K562 (cell line): ENCODE measurements around the gene TRDMT1. TPM values are rescaled to one million over a fixed set of nuclear protein-coding genes. Genes with fewer than 3 reads are reported as not detected.

Experiments used
- COPS2 ChIP-seq: fragments of 450-650 bp; conservative IDR thresholded peaks from 2 replicates; pipeline ENCODE4 v1.6.1; 2016; ENCODE audit warnings: mild to moderate bottlenecking, moderate library complexity
- HDGF ChIP-seq: fragments of 450-650 bp; IDR thresholded peaks from 2 replicates; pipeline ENCODE4 v1.6.1; 2016
- IRF9 ChIP-seq: fragments of 450-650 bp; IDR thresholded peaks from 2 replicates; pipeline ENCODE4 v1.6.1; 2016; ENCODE audit warnings: missing biosample characterization, missing genetic modification characterization
- KLF16 ChIP-seq: IDR thresholded peaks from 2 replicates; pipeline ENCODE4 v1.6.1; 2016; ENCODE audit warnings: antibody characterized with exemption
- NCOA4 ChIP-seq: fragments of 450-650 bp; IDR thresholded peaks from 2 replicates; pipeline ENCODE4 v1.6.1; 2018; ENCODE audit warnings: mild to moderate bottlenecking; ENCODE audit not compliant: partially characterized antibody
- NR4A1 ChIP-seq, 2 experiments: fragments of 250-450 bp in 1 of 2; fragments of 450-650 bp in 1 of 2; sonication (Bioruptor Pico) in 1 of 2; IDR thresholded peaks; 2 replicates each; pipeline versions ENCODE4 v1.4.0 to v1.6.1; 2016 to 2020; ENCODE audit warnings: mild to moderate bottlenecking in 2 of 2, missing compliant biosample characterization in 1 of 2, missing genetic modification characterization in 1 of 2, moderate library complexity in 1 of 2
- POLR2B ChIP-seq: fragments of 450-650 bp; IDR thresholded peaks from 2 replicates; pipeline ENCODE4 v1.6.1; 2018; ENCODE audit warnings: low read depth; ENCODE audit not compliant: partially characterized antibody
- RNF219 ChIP-seq: fragments of 250-450 bp; sonication (Bioruptor Pico); IDR thresholded peaks from 2 replicates; pipeline ENCODE4 v1.5.0; 2022; ENCODE audit warnings: mild to moderate bottlenecking
- SNAPC5 ChIP-seq: fragments of 250-450 bp; sonication (Bioruptor Pico); IDR thresholded peaks from 2 replicates; pipeline ENCODE4 v1.8.0; 2021; ENCODE audit warnings: moderate library complexity, mild to moderate bottlenecking, inconsistent platforms
- SRSF9 ChIP-seq: fragments of 200-400 bp; formaldehyde crosslinking; IDR thresholded peaks from 2 replicates; pipeline ENCODE4 v1.6.1; 2017; ENCODE audit warnings: low read depth, low read length, borderline replicate concordance
- TAL1 ChIP-seq: fragments of 450-650 bp; IDR thresholded peaks from 2 replicates; pipeline ENCODE4 v1.6.1; 2016; ENCODE audit warnings: mild to moderate bottlenecking
- TARDBP ChIP-seq: fragments of 450-650 bp; IDR thresholded peaks from 2 replicates; pipeline ENCODE4 v1.6.1; 2016
- TBP ChIP-seq: optimal IDR thresholded peaks from 2 replicates; pipeline ENCODE3; 2011; ENCODE audit warnings: low read depth, low read length, improper control_type of control experiment
- ZNF212 ChIP-seq: fragments of 450-650 bp; formaldehyde crosslinking; IDR thresholded peaks from 2 replicates; pipeline ENCODE4 v1.4.0; 2020; ENCODE audit warnings: mild to moderate bottlenecking
- ZNF318 ChIP-seq, 2 experiments: fragments of 450-650 bp; IDR thresholded peaks; 2 replicates each; pipeline ENCODE4 v1.6.1; 2016; ENCODE audit warnings: mild to moderate bottlenecking in 2 of 2, borderline replicate concordance in 1 of 2, low read depth in 1 of 2, moderate library complexity in 1 of 2
- ZNF551 ChIP-seq: fragments of 250-450 bp; sonication (Bioruptor Pico); IDR thresholded peaks from 2 replicates; pipeline ENCODE4 v1.5.0; 2021; ENCODE audit warnings: mild to moderate bottlenecking, moderate library complexity
- ZNF77 ChIP-seq: fragments of 250-450 bp; sonication (Bioruptor Pico); IDR thresholded peaks from 2 replicates; pipeline ENCODE4 v1.5.0; 2020
- polyA plus RNA-seq, 8 experiments: library from polyadenylated mRNA; depleted of rRNA in 4 of 8; stranded (reverse) in 5 of 8; unstranded in 3 of 8; fragments of >200 nt; fragmentation: Nextera tagmentation in 2 of 8; fragmentation: Illumina TruSeq in 1 of 8; extraction: Ambion mirVana in 2 of 8; extraction: Trizol in 1 of 8; gene quantifications; 2 replicates each; pipeline versions ENCODE4 v1.2.1 to v1.2.3, GENCODE V29; 2011 to 2014; ENCODE audit warnings: inconsistent platforms in 1 of 8, missing spikeins in 1 of 8
- total RNA-seq, 7 experiments: library from RNA; depleted of rRNA in 6 of 7; stranded (reverse); fragments of >200 nt in 6 of 7; fragmentation: Illumina TruSeq in 2 of 7; extraction: Trizol in 2 of 7; gene quantifications; 2 replicates each; pipeline versions ENCODE4 v1.2.1 to v1.2.3, GENCODE V29; 2011 to 2021; ENCODE audit warnings: low replicate concordance in 1 of 7

TRDMT1 gene
- total and polyA plus RNA-seq, 9 of the 15 experiments (the other 6 are each of a cell fraction or from before 2014, with no cell fraction given): 5.4 to 12.6 (median 9.3) TPM

GRCh38 chr10:17228091-17229015, 26.9 kb upstream of the TRDMT1 start, which contains the start of gene VIM (continued):
- TF ChIP-seq ZNF318 (IDR thresholded peaks at IDR 0.05; ENCODE audit: borderline replicate concordance in 1 of 2, low read depth in 1 of 2) (peak in 1 of 2 experiments; percentile 86; a peak in 1 of 4 replicates), IRF9 (no peak), RNF219 (CRISPR knock-in tag) (no peak), KLF16 (peak; percentile 40; the same call in 1 of the 2 replicates), ZNF212 (CRISPR knock-in tag) (no peak), SRSF9 (no peak), NR4A1 (CRISPR knock-in tag; IDR thresholded peaks at IDR 0.05) (no peak), NR4A1 (tag; IDR thresholded peaks at IDR 0.05) (no peak), POLR2B (peak; percentile 49), SNAPC5 (no peak), ZNF551 (CRISPR knock-in tag) (no peak), NCOA4 (no peak), COPS2 (no peak), TBP (peak; percentile 50), ZNF77 (CRISPR knock-in tag) (no peak), TARDBP (peak; percentile 75; the same call in 1 of the 2 replicates), TAL1 (no peak), HDGF (no peak)
